ENCODE results near the gene CRIM1.

GRCh38 chr2:36525245-36525644, 169.7 kb downstream of the CRIM1 start:
- TF ChIP-seq, protein P1, sequence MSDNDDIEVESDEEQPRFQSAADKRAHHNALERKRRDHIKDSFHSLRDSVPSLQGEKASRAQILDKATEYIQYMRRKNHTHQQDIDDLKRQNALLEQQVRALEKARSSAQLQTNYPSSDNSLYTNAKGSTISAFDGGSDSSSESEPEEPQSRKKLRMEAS (IDR thresholded peaks at IDR 0.05): no peak
- TF ChIP-seq EGR1 (IDR thresholded peaks at IDR 0.05): no peak
- TF ChIP-seq EP300 (IDR thresholded peaks at IDR 0.05; ENCODE audit: borderline replicate concordance): no peak
- TF ChIP-seq ZBTB7A (IDR thresholded peaks at IDR 0.05; ENCODE audit: low read depth): no peak
- TF ChIP-seq RAD21 (IDR thresholded peaks at IDR 0.05; ENCODE audit: low read depth): no peak
- TF ChIP-seq TEAD4 (IDR thresholded peaks at IDR 0.05): no peak
- no peak for TF ChIP-seq YY1 (IDR thresholded peaks at IDR 0.05; ENCODE audit: low read depth)
- TF ChIP-seq, protein P2, sequence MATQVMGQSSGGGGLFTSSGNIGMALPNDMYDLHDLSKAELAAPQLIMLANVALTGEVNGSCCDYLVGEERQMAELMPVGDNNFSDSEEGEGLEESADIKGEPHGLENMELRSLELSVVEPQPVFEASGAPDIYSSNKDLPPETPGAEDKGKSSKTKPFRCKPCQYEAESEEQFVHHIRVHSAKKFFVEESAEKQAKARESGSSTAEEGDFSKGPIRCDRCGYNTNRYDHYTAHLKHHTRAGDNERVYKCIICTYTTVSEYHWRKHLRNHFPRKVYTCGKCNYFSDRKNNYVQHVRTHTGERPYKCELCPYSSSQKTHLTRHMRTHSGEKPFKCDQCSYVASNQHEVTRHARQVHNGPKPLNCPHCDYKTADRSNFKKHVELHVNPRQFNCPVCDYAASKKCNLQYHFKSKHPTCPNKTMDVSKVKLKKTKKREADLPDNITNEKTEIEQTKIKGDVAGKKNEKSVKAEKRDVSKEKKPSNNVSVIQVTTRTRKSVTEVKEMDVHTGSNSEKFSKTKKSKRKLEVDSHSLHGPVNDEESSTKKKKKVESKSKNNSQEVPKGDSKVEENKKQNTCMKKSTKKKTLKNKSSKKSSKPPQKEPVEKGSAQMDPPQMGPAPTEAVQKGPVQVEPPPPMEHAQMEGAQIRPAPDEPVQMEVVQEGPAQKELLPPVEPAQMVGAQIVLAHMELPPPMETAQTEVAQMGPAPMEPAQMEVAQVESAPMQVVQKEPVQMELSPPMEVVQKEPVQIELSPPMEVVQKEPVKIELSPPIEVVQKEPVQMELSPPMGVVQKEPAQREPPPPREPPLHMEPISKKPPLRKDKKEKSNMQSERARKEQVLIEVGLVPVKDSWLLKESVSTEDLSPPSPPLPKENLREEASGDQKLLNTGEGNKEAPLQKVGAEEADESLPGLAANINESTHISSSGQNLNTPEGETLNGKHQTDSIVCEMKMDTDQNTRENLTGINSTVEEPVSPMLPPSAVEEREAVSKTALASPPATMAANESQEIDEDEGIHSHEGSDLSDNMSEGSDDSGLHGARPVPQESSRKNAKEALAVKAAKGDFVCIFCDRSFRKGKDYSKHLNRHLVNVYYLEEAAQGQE (IDR thresholded peaks at IDR 0.05; ENCODE audit: low read depth): no peak
